Measurements from ENCODE around the gene STARD9.
"Not testable (repeated sequence)": the region's sequence is repeated elsewhere in the genome, so short reads cannot be mapped to it uniquely, and the experiment has no call there.

STARD9 gene

DNA sequence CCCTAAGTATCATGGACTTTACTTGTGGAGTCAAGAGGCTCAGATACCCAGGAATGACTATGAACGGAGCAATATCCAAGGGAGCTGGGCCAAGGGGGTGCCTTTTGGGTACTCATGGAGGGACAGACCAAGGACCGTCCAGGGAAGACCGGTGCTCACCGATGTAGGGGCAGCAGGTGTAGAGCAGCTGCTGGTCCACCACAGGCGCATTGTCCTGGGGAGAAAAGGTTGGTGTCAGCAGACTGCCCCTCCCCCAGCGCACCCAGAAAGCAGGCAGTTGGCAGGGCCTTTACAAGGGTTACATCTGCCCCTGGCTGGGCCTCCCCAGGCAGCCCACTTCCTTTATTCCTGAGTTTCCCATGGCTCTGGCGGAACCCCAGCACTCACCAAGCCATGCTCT is 154.0 kb downstream of the STARD9 start:
- no peak for DNase-seq (ENCODE audit: low spot score)

DNA sequence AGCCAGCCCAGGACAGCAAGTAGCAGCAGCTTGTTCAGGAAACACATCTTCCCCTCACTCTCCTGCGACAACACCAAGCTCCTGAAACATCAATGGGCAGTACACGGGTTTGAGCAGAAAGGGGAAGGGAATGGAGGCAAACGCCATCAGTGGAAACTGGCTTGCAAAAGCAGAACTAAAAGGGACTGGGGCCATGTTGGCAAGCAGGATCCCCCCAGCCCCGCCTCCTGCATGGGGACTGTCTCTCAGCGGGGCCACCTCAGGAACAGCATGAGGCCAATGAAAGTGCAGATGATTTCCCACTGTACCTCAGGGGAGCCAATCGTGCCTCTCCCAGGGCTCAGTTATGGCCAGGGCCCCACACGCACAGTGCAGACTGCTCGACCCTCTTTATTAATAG is 154.7 kb downstream of the STARD9 start:
- no peak for DNase-seq (ENCODE audit: low spot score)

- no peak for DNase-seq (ENCODE audit: low spot score)
Measured at GRCh38 chr15:42730536-42730935, 155.1 kb downstream of the STARD9 start.

GRCh38 chr15:42731461-42731860 is 156.1 kb downstream of the STARD9 start:
- DNase-seq (ENCODE audit: low spot score) = no peak

DNA sequence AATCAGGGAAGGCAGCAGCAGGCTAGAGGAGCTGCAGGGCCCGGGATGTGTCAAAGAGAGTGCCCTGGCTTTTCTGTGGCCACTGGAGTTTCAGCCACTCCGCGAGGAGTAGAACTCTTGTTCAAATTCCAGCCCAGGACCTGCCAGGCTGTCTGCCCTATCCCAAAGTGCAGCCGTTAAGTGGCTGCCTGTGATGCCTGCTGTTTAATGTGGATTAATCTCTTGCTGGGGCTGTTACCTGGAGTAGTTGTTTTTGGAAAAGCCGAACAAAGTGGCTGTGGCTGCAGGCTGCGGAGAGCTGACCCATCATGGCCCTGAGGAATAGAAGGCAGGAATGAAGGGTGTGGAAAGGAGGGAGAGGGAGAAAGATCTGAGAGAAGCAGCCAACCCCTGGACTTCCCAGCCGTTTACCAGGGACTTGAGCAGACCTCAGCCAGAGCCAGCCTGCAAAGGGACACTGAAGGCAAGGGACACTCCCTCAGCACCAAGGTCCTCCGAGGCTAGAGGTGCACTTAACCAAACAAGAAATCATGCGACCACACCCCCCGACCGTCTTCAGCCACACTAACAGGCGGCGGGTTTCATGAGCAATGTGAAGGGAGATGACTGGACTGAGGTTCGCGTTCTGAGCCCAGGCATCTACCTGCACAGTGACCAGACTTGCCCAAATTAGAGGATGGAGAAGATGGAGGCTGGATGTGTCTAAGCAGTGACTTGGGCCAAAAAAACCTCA is 156.9 kb downstream of the STARD9 start:
- no peak for DNase-seq (ENCODE audit: low spot score)

GRCh38 chr15:42733027-42733426 is 157.6 kb downstream of the STARD9 start:
- no peak for DNase-seq (ENCODE audit: low spot score)

GRCh38 chr15:42734076-42734672 is 158.8 kb downstream of the STARD9 start:
- DNase-seq (ENCODE audit: low spot score) = no peak

DNA sequence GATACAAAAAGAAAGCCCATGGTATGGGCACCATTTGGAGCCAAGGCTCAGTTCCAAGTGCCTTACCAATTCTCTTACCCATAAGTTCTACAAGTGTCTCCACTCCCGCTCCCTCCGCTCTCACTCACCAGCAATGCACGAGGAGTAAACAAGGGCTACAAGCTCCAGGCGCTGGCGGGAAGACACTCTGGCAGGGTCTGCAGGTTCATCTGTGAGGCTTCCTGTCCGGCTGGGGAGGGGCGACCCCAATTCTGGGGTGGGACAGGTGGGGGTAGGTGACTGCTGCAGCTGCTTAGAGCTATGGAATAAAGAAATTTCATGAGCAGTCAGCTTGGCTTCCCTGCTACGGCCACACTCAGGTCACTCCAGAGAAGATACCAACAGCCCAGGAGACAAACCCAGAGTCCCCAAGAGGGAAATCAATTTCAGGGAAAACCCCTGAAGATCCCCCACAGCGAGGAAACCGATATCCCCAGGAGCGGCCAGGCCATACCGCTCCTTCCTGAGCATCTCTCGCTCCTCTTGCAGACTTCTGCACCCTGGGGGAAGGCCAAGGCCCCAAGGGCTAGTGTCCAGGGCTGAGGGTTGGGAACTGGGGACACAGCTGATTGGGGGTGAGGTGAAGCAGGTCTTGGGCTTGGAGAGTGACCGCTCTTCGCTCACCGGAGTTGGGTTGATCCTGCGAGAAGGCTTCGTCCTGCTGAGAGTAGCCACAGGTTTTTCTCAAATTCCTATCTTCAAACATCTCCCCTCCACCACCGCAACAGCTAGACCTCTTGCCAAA is 160.2 kb downstream of the STARD9 start:
- DNase-seq (ENCODE audit: low spot score) = no peak

- peak; percentile 39 for DNase-seq (ENCODE audit: low spot score)
Measured at GRCh38 chr15:42736178-42736792, 160.9 kb downstream of the STARD9 start.

GRCh38 chr15:42736793-42737528 is 161.6 kb downstream of the STARD9 start, which contains the start of gene CDAN1:
Gene CDAN1, minus strand, starts transcription at chr15:42737128. Its CDS starts 26 bp downstream, at chr15:42737102.
- peak; percentile 96 for DNase-seq (ENCODE audit: low spot score)

GRCh38 chr15:42737529-42738328 is 162.3 kb downstream of the STARD9 start:
- no peak for DNase-seq (ENCODE audit: low spot score)

- DNase-seq (ENCODE audit: low spot score) = no peak
Measured at GRCh38 chr15:42741710-42742109, 166.3 kb downstream of the STARD9 start.

DNA sequence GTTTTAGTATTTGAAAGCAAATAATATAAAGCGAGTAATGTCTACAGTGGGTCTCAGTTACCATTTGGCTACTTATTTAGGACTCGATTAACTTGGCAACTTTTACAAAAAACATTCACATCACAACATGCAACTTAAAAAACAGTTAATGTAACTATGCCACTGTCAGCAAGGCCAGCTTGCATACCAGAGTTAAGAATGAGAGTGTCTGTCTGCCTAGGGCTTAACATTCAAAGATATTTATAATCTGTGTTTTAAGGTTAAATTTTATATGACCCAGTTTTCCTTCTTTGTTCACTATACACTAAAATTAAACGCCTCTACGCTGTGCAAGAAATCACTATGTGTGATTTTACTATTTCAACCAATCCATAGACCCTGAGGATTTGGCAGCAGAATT is 166.7 kb downstream of the STARD9 start:
- DNase-seq (ENCODE audit: low spot score) = no peak

DNA sequence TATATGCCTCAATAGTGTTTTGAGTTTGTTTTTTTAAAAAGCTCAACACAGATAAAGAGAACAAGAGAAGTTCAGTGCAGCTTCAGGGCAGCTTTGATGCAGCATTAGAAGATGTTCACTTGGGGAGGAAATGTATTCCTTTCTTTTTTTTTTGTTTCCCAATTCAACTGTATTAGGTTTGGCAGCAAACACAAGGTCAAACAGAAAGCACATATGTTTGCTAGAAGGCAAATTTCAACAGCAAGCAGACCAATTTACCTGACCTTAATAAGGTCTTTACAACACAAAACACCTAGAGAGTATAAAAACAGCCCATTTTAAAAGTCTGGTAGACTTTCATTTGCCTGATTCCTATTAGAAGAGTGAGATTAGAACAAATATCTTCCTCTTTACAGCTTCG is 168.8 kb downstream of the STARD9 start:
- no peak for DNase-seq (ENCODE audit: low spot score)

DNA sequence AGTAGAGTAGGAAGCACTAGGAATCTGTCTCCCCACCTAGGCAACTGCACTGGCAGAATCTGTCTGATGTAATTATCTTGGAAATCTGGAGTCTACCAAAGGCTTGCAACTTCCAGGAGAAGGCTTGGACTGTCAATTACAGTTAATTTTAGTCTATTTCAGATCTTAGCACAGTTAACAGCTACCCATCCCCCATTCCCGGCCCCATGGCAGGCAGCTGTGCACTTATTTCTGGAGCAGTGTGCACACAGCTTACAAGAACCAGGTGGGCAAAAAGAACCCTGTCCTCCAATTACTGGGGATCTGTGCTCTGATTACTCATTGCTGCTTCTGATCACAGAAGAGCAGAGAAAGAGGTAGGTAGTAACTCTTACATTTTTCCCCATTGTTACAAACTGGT is 173.9 kb downstream of the STARD9 start:
- no peak for DNase-seq (ENCODE audit: low spot score)

GRCh38 chr15:42750306-42750705 is 174.9 kb downstream of the STARD9 start:
- no peak for DNase-seq (ENCODE audit: low spot score)

DNA sequence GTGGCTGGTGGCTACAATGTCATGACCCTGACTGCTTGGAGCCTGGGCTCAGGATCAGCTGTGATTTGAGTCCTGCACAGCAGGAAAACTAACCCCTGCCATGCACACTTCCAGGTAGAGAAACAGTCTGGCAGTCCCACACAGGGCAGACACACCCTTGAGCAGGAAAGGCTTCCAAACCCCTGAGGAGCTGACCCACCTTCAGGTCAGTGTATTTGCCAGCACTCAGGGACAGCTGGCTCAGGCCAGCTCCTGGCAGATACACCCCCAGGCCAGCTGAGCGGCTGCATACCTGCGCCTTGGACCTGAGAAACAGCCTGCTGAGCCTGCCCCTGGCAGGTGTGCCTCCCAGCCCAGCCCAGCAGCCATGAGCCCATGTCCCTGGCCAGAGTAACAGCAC is 183.7 kb downstream of the STARD9 start:
- DNase-seq (ENCODE audit: low spot score) = no peak

- DNase-seq (ENCODE audit: low spot score) = no peak
Measured at GRCh38 chr15:42760759-42761158, 185.4 kb downstream of the STARD9 start.

- DNase-seq (ENCODE audit: low spot score) = not testable (repeated sequence)
Measured at GRCh38 chr15:42761813-42762212, 186.4 kb downstream of the STARD9 start.

- DNase-seq (ENCODE audit: low spot score) = not testable (repeated sequence)
Measured at GRCh38 chr15:42764154-42764731, 188.8 kb downstream of the STARD9 start.

- DNase-seq (ENCODE audit: low spot score) = not testable (repeated sequence)
Measured at GRCh38 chr15:42766109-42766508, 190.7 kb downstream of the STARD9 start.
